Neural crest cell (in vitro differentiated cells): ENCODE results near the gene MEGF11. TPM values are rescaled to one million over a fixed set of nuclear protein-coding genes. Genes with fewer than 3 reads are reported as not detected.
"Not testable (repeated sequence)": the region's sequence is repeated elsewhere in the genome, so short reads cannot be mapped to it uniquely, and the experiment has no call there.

Experiments used
- DNase-seq: peaks from one replicate; pipeline ENCODE4 v3.0.0; 2021; ENCODE audit warnings: low read depth, mixed read lengths, low spot score
- H3K27ac Mint-ChIP-seq: one replicate; pipeline ENCODE4 v1.8.0; 2021; ENCODE audit warnings: mild to moderate bottlenecking, mixed read lengths; ENCODE audit not compliant: unreplicated experiment
- H3K27me3 Mint-ChIP-seq: 2 replicates; pipeline ENCODE4 v1.8.0; 2021; ENCODE audit warnings: low read depth, mild to moderate bottlenecking, mixed read lengths
- H3K36me3 Mint-ChIP-seq: 2 replicates; pipeline ENCODE4 v1.8.0; 2021; ENCODE audit warnings: low read depth, mild to moderate bottlenecking, mixed read lengths
- H3K4me1 Mint-ChIP-seq: 2 replicates; pipeline ENCODE4 v1.8.0; 2021; ENCODE audit warnings: mixed read lengths
- H3K4me3 Mint-ChIP-seq: one replicate; pipeline ENCODE4 v1.8.0; 2021; ENCODE audit warnings: mild to moderate bottlenecking, mixed read lengths
- H3K9me3 Mint-ChIP-seq: 2 replicates; pipeline ENCODE4 v1.8.0; 2021; ENCODE audit warnings: mixed read lengths
- total RNA-seq: library from RNA; stranded (reverse); gene quantifications from 2 replicates; pipeline ENCODE4 v1.2.1, GENCODE V29; 2021
- TF ChIP-seq, protein P1 (sequence below): fragments of 200-600 bp; sonication (generic); conservative IDR thresholded peaks from 2 replicates; pipeline ENCODE4 v1.5.0; 2021; ENCODE audit warnings: antibody characterized with exemption, mild to moderate bottlenecking

The MEGF11 gene
- total RNA-seq, 1 donor from 2014 or later: 0.49 TPM

DNA sequence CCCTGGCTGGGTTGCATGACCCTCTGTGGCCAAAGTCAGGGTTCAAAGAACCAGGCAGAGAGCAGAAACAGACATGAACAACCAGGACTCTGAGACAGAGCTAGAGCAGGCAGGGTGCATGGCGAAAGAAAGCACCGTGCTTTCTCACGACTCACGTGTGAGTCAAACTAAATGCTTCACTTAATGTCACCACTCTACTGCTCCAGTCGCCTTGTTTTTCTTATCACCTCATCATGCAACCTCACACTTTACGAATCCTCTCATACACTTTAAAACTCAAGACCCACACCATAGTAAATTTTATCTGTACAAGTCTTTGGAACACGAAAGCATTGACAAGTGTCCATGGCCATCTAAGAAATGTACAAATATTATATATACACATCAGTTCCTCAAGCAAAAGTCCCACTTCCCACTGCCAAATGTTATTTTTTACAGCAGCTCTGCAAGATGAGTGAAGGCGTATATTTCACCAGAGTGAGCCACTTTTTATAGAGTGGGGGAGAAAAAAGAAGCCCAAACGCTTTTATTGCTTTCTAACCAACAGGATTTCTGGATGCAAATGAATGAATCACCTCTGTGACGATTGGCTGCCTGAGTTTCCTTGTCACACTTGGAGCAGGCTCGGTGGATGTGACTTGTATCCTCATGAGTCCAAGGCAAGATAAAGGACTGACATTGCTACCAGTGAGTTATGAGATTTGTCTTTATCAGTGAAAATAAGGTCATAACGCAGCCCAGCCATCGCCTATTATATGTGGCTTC lies 16.0 kb upstream of the MEGF11 start:
- Mint-ChIP-seq H3K9me3 (no peaks in the 10 kb centered on the region), H3K4me3 (no peak overlapping the region), H3K27me3 (peaks cover 7% of the 10 kb centered on the region), H3K36me3 (no peaks in the 10 kb centered on the region), H3K4me1 (peaks cover 21% of the 10 kb centered on the region), H3K27ac (no peak overlapping the region)
- TF ChIP-seq, protein P1, sequence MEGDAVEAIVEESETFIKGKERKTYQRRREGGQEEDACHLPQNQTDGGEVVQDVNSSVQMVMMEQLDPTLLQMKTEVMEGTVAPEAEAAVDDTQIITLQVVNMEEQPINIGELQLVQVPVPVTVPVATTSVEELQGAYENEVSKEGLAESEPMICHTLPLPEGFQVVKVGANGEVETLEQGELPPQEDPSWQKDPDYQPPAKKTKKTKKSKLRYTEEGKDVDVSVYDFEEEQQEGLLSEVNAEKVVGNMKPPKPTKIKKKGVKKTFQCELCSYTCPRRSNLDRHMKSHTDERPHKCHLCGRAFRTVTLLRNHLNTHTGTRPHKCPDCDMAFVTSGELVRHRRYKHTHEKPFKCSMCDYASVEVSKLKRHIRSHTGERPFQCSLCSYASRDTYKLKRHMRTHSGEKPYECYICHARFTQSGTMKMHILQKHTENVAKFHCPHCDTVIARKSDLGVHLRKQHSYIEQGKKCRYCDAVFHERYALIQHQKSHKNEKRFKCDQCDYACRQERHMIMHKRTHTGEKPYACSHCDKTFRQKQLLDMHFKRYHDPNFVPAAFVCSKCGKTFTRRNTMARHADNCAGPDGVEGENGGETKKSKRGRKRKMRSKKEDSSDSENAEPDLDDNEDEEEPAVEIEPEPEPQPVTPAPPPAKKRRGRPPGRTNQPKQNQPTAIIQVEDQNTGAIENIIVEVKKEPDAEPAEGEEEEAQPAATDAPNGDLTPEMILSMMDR: no peak
- no peak for DNase-seq

DNA sequence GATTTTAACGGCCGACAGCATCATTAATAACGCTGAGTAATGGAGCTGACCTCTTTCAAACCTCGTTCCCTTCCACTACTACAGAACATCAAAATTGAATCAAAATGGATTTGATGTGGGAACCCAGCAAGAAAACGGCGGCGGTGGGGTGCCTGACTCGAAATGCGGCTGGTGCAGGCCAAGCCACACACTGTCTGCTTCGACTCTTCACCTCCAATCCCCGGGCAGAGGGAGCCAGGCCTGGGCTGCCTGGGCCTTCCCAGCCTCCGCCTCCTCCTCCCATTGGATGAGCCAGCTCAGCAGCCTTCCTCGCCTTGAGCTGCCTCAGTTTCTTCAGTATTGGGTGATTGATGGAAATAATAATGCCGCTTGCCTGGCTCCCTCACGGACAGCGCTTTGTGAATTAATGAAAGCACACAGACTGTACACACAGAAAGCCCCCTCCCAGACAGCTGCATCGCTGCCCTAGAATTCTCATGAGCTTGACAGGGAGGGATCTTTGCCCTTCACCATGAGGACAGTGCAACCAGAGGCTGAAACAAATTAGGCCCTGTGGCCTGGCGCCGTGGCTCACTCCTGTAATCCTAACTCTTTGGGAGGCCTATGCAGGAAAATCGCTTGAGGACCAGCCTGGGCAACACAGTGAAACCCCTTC lies 11.4 kb upstream of the MEGF11 start:
- Mint-ChIP-seq H3K4me3 (no peak overlapping the region), H3K36me3 (no peaks in the 10 kb centered on the region), H3K27ac (no peak overlapping the region), H3K9me3 (peaks cover 8% of the 10 kb centered on the region), H3K4me1 (peaks cover 13% of the 10 kb centered on the region), H3K27me3 (peaks cover 29% of the 10 kb centered on the region)
- TF ChIP-seq, protein P1: no peak
- no peak for DNase-seq

DNA sequence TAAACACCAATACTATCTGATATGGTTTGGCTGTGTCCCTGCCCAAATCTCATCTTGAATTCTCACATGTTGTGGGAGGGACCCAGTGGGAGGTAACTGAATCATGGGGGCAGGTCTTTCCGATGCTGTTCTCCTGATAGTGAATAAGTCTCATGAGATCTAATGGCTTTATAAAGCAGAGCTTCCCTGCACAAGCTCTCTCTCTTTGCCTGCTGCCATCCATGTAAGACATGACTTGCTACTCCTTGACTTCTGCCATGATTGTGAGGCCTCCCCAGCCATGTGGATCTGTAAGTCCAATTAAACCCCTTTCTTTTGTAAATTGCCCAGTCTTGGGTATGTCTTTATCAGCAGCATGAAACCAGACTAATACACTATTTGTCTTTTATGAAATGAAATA lies 9.3 kb upstream of the MEGF11 start:
- not testable (repeated sequence) for H3K9me3 Mint-ChIP-seq, DNase-seq, H3K4me3 Mint-ChIP-seq, H3K36me3 Mint-ChIP-seq, H3K27ac Mint-ChIP-seq, H3K4me1 Mint-ChIP-seq
- H3K27me3 Mint-ChIP-seq: peaks cover 44% of the 10 kb centered on the region

DNA sequence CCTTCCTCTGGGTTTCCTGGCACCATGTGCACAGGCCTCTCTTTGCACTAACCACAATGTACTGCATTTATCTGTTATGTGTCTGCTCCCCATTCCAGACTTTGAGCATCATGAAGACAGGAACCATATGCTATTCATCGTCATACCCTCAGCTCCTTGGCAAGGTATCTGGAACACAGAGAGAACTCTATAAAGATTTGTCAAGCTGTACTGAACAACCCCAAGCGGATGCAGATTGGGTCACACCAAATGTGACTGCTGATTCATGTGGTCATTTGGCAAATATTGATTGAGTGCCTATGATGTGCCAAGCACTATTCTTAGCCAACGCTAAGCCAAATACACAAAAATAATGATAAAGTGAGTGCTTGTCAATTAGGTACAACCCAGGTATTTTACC lies 7.5 kb upstream of the MEGF11 start:
- H3K9me3 Mint-ChIP-seq: peaks cover 8% of the 10 kb centered on the region
- TF ChIP-seq, protein P1: no peak
- peaks cover 58% of the 10 kb centered on the region for H3K27me3 Mint-ChIP-seq
- no peaks in the 10 kb centered on the region for H3K36me3 Mint-ChIP-seq
- H3K27ac Mint-ChIP-seq: no peak overlapping the region
- no peaks in the 10 kb centered on the region for H3K4me1 Mint-ChIP-seq
- no peak overlapping the region for H3K4me3 Mint-ChIP-seq
- DNase-seq: no peak

DNA sequence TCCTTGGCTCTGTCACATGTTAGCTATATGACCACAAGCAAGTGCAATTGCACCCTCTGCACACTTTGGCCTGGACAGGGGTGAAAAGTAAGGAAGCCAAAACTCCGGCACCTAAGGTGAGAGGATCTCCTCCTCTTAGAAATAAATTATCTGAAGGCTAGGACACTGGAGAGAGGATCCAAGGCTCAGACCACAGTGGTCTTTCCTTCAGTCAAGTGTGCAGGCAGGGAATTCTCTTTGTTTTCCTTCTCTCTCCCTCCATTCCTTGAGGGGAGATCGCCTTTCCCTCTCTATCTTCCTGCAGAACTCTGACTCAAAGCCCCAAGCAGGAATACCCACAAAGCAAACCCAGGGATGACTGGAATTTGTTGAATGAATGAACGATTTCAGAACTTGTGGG lies 3.1 kb upstream of the MEGF11 start:
- TF ChIP-seq, protein P1: no peak
- DNase-seq: no peak
- no peaks in the 10 kb centered on the region for H3K36me3 Mint-ChIP-seq
- H3K4me1 Mint-ChIP-seq: peaks cover 8% of the 10 kb centered on the region
- H3K27ac Mint-ChIP-seq: no peak overlapping the region
- H3K4me3 Mint-ChIP-seq: no peak overlapping the region
- H3K27me3 Mint-ChIP-seq: peaks cover 82% of the 10 kb centered on the region
- H3K9me3 Mint-ChIP-seq: no peaks in the 10 kb centered on the region

DNA sequence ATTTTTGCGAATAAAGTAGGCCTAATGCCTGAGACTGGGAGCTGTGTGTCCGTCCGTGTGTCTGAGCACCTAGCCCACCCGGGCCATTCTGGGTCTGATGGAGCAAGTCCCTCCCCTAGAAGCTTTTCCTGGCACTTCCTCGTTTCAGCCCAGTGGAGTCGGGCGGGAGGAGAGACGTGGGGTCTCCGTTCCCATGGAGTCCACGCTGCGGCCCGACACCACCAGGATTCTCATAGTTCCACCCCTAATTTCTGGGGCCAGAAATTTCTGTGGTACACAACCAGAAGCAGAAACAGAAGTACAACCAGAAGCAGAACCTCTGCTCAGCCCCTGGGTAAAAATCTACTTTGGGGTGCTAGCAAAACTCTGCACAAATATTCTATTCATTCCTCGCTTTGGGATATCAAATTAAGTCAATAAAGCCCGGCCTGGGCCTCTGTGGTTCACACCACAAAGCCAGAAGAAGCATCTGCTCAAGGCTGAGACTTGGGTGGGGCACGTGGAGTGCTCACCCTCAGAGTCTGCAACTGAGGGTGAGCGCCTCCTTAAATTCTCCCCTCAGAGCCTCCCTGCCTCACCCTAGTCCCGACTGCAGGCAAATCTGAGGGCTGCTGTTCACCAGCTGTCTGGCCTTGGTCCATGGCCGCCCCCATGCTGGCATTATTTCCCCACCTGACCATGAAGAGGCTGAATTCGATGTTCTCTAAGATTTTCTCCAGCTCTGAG lies 1.6 kb upstream of the MEGF11 start:
- Mint-ChIP-seq H3K4me1 (peaks cover 10% of the 10 kb centered on the region), H3K27ac (no peak overlapping the region), H3K9me3 (no peaks in the 10 kb centered on the region), H3K4me3 (peak overlapping the region; percentile 87), H3K27me3 (peaks cover 89% of the 10 kb centered on the region), H3K36me3 (no peaks in the 10 kb centered on the region)
- no peak for DNase-seq
- TF ChIP-seq, protein P1: no peak
